ENCODE data around the gene KCNJ9. TPM values are rescaled to one million over a fixed set of nuclear protein-coding genes. Genes with fewer than 3 reads are reported as not detected.

Gene KCNJ9
- total and polyA plus RNA-seq, 4 donors, result not detected

DNA sequence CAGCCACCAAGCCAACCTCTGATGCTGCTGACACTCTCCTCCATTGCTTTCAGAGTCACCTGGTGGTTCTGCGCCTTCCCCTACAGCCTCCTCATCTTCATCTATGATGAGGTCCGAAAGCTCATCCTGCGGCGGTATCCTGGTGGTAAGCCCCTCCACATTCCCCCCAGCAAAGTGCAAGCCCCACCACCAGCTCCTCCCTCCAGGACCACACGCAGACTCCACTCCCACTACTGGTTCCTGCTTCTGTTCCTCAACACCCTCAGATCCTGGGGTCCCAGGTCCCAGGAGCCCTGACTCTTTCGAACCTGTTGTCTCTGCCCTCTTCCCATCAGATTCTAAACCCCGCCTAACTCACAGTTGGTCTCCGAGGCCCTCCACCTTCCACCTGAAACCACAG is 58.5 kb downstream of the KCNJ9 start:
- TF ChIP-seq, protein P1, sequence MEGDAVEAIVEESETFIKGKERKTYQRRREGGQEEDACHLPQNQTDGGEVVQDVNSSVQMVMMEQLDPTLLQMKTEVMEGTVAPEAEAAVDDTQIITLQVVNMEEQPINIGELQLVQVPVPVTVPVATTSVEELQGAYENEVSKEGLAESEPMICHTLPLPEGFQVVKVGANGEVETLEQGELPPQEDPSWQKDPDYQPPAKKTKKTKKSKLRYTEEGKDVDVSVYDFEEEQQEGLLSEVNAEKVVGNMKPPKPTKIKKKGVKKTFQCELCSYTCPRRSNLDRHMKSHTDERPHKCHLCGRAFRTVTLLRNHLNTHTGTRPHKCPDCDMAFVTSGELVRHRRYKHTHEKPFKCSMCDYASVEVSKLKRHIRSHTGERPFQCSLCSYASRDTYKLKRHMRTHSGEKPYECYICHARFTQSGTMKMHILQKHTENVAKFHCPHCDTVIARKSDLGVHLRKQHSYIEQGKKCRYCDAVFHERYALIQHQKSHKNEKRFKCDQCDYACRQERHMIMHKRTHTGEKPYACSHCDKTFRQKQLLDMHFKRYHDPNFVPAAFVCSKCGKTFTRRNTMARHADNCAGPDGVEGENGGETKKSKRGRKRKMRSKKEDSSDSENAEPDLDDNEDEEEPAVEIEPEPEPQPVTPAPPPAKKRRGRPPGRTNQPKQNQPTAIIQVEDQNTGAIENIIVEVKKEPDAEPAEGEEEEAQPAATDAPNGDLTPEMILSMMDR (IDR thresholded peaks at IDR 0.05; ENCODE audit: control extremely low read depth, extremely low read depth), result no peak
- no peak for DNase-seq

More for the DNA sequence above, 58.5 kb downstream of the KCNJ9 start:
- ATAC-seq (ENCODE audit: insufficient read depth, low FRiP score), result no peak
- 93 to 94% methylated on average over 8 of the region's 8 CpGs for whole genome bisulfite sequencing, 2 donors
- Histone ChIP-seq H3K9me3 (ENCODE audit: control insufficient read depth in 4 of 4, insufficient read depth in 3 of 4, low read length in 3 of 4) (peaks cover 0 to under 1% (median 0%) of the 10 kb centered on the region in 4 donors), H3K36me3 (ENCODE audit: control insufficient read depth in 4 of 4, insufficient read depth in 4 of 4, low read length in 4 of 4) (no peaks in the 10 kb centered on the region), H3K27ac (ENCODE audit: low read depth in 1 of 2, low read length in 1 of 2) (no peak overlapping the region), H3K9ac (ENCODE audit: insufficient read depth in 1 of 2, low read length in 2 of 2) (no peak overlapping the region), H3K4me1 (ENCODE audit: control insufficient read depth in 5 of 5, insufficient read depth in 5 of 5, low read length in 5 of 5) (no peaks in the 10 kb centered on the region), H3K4me3 (no peak overlapping the region), H3K27me3 (ENCODE audit: control insufficient read depth in 3 of 3, insufficient read depth in 3 of 3, low read length in 2 of 3) (no peaks in the 10 kb centered on the region)

Other genes starting within 250 kb of the KCNJ9 start
- under 1 TPM; 0.23 to 0.46 TPM for gene VSIG8, start 218.9 kb upstream of the KCNJ9 start, total RNA-seq
- gene VSIG8, start 218.9 kb upstream of the KCNJ9 start, polyA plus RNA-seq, result under 1 TPM; 0.13 to 0.22 TPM
- 10 to 100 TPM; 13.6 to 29.5 TPM for gene CFAP45, start 181.4 kb upstream of the KCNJ9 start, total RNA-seq
- 10 to 100 TPM in 1 of 2 donors, 1 to 10 TPM in 1; 9.4 to 12.5 TPM for gene CFAP45, start 181.4 kb upstream of the KCNJ9 start, polyA plus RNA-seq
- gene TAGLN2, start 156.0 kb upstream of the KCNJ9 start, total RNA-seq, result 100 to 1,000 TPM; 483 to 738 TPM
- 100 to 1,000 TPM; 760 to 788 TPM for gene TAGLN2, start 156.0 kb upstream of the KCNJ9 start, polyA plus RNA-seq
- gene IGSF9, start 135.9 kb upstream of the KCNJ9 start, total RNA-seq, result 1 to 10 TPM; 1.8 to 4.9 TPM
- gene IGSF9, start 135.9 kb upstream of the KCNJ9 start, polyA plus RNA-seq, result 1 to 10 TPM; 1.4 to 2.2 TPM
- under 1 TPM; 0.43 to 0.74 TPM for gene SLAMF9, start 127.3 kb upstream of the KCNJ9 start, total RNA-seq
- under 1 TPM; 0.37 to 0.38 TPM for gene SLAMF9, start 127.3 kb upstream of the KCNJ9 start, polyA plus RNA-seq
- gene PIGM, start 49.5 kb upstream of the KCNJ9 start, total RNA-seq, result 1 to 10 TPM; 7.5 to 9.1 TPM
- 1 to 10 TPM; 3.7 to 3.9 TPM for gene PIGM, start 49.5 kb upstream of the KCNJ9 start, polyA plus RNA-seq
- gene KCNJ10, start 11.4 kb upstream of the KCNJ9 start, total RNA-seq, result under 1 TPM; 0.09 to 0.37 TPM
- under 1 TPM; 0.02 to 0.10 TPM for gene KCNJ10, start 11.4 kb upstream of the KCNJ9 start, polyA plus RNA-seq
- 10 to 100 TPM; 23.5 to 39.5 TPM for gene IGSF8, start 17.1 kb downstream of the KCNJ9 start, total RNA-seq
- 10 to 100 TPM; 25.8 to 27.7 TPM for gene IGSF8, start 17.1 kb downstream of the KCNJ9 start, polyA plus RNA-seq
- gene ATP1A2, start 34.2 kb downstream of the KCNJ9 start, total RNA-seq, result 1 to 10 TPM; 4.8 to 7.9 TPM
- 1 to 10 TPM; 1.1 to 1.5 TPM for gene ATP1A2, start 34.2 kb downstream of the KCNJ9 start, polyA plus RNA-seq
- gene ATP1A4, start 70.1 kb downstream of the KCNJ9 start, total RNA-seq, result under 1 TPM in 1 of 2 donors, not detected in 1; 0.06 TPM
- gene ATP1A4, start 70.1 kb downstream of the KCNJ9 start, polyA plus RNA-seq, result under 1 TPM; 0.08 to 0.09 TPM
- under 1 TPM; 0.25 to 0.37 TPM for gene CASQ1, start 109.0 kb downstream of the KCNJ9 start, total RNA-seq
- under 1 TPM; 0.08 to 0.26 TPM for gene CASQ1, start 109.0 kb downstream of the KCNJ9 start, polyA plus RNA-seq
- gene PEA15, start 123.8 kb downstream of the KCNJ9 start, total RNA-seq, result 100 to 1,000 TPM in 1 of 2 donors, 10 to 100 TPM in 1; 76.0 to 133 TPM
- gene PEA15, start 123.8 kb downstream of the KCNJ9 start, polyA plus RNA-seq, result 100 to 1,000 TPM; 139 to 261 TPM
- gene DCAF8, start 181.0 kb downstream of the KCNJ9 start, total RNA-seq, result 100 to 1,000 TPM; 104 to 207 TPM
- gene DCAF8, start 181.0 kb downstream of the KCNJ9 start, polyA plus RNA-seq, result 10 to 100 TPM; 64.0 to 72.4 TPM
- 10 to 100 TPM; 55.9 to 60.7 TPM for gene PEX19, start 203.6 kb downstream of the KCNJ9 start, total RNA-seq
- gene PEX19, start 203.6 kb downstream of the KCNJ9 start, polyA plus RNA-seq, result 10 to 100 TPM; 13.1 to 33.0 TPM